ENCODE data around the gene NOTO. TPM values are rescaled to one million over a fixed set of nuclear protein-coding genes. Genes with fewer than 3 reads are reported as not detected.

NOTO gene
- total RNA-seq, 4 donors from 2014 or later, result not detected

DNA sequence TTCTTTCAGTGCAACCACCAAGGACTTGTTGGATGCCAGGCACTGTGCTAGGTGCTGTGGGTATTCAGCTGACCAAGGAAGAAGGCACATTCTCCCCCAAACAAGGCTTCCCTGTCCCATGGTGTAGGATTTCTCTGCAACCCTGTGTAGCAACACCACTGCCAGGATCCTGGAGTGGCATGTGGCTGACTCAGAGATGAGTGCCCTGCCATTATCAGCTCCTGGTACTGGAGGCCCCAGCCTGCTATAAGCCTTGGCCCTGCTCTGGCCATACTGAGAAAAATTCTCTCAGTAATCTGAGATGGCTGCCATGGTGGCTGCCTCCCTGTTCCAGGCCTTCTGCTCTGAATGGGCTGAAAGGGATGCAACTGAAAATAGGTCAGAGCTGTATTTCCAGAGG is 15.9 kb downstream of the NOTO start:
- TF ChIP-seq, protein P1, sequence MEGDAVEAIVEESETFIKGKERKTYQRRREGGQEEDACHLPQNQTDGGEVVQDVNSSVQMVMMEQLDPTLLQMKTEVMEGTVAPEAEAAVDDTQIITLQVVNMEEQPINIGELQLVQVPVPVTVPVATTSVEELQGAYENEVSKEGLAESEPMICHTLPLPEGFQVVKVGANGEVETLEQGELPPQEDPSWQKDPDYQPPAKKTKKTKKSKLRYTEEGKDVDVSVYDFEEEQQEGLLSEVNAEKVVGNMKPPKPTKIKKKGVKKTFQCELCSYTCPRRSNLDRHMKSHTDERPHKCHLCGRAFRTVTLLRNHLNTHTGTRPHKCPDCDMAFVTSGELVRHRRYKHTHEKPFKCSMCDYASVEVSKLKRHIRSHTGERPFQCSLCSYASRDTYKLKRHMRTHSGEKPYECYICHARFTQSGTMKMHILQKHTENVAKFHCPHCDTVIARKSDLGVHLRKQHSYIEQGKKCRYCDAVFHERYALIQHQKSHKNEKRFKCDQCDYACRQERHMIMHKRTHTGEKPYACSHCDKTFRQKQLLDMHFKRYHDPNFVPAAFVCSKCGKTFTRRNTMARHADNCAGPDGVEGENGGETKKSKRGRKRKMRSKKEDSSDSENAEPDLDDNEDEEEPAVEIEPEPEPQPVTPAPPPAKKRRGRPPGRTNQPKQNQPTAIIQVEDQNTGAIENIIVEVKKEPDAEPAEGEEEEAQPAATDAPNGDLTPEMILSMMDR (IDR thresholded peaks at IDR 0.05; ENCODE audit: low read depth), result no peak

DNA sequence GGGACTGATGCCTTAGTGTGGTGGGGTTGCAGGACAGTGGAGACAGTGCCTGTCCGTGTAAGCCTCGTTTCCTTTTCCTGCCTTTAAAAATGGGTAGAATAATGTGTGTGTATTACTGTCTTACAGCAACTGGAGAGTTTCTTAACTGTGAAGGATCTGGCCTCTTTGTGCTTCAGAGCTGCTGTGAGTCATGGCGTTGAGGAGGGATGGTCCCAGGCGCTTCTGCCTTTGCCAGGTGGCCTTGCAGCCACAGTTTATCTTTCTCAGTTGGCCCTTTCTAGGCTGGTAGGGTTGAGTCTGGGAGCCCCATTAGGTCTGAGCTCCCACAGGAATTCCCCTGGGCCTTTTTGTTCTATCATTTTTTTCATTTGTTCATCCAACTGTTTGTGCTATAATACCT is 21.4 kb downstream of the NOTO start:
- TF ChIP-seq, protein P1 (IDR thresholded peaks at IDR 0.05; ENCODE audit: low read depth), result no peak

DNA sequence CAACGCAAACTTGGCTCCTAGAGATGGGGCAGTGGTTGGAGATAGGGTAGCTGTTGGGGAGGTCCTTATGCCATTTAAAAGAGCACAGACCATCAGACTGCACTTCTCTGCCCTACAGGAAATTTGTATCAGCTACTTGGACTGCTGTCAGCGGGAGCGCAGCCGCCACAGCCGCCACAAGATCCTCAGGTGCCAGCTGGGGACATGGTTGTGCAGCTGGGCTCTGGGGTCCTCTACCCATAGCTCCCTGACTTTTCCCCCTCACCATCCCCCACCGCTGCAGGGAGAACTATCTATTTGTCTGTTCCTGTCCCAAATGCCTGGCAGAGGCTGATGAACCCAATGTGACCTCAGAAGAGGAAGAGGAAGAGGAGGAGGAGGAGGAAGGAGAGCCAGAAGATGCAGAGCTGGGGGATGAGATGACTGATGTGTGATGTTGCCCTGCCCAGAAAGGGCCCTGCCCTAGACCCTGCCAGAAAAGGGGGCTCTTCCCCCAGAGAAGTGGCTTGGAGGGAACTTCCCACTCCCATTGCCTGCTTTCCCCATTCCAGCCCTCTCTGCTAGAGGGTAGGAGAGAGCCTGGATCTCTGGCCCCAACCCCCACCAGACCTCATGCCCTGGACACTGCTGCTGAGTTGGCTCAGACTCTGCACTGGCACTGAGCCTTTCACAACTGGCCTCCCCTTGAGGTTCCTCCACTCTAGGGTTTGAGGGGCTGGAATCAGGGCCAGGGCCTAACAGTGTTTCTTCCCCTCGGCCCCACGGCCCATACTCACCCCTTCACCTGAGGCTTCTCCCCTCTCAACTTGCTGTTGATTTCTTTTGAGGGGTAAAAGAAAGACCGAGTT is 23.4 kb downstream of the NOTO start:
- TF ChIP-seq, protein P1 (IDR thresholded peaks at IDR 0.05; ENCODE audit: low read depth), result no peak

DNA sequence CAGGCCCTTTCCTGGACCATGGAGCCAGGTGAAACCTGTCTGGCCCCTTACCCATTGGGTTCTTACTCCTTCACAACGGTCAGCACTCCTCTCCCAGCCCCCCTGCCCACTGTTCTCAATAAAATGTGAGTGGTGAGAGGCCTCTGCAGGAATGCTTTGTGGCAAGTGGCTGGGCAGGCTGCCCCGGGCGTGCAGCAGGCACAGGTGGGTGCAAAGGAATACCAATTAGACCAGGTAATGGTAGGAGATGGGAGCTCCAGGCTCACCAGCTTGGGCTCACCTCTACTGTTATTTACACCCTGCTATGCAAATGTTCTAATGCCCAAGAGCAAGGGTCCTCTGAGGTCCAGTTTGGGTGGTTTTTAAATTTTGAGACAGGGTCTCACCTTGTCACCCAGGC is 24.7 kb downstream of the NOTO start:
- TF ChIP-seq, protein P1 (IDR thresholded peaks at IDR 0.05; ENCODE audit: low read depth), result no peak

DNA sequence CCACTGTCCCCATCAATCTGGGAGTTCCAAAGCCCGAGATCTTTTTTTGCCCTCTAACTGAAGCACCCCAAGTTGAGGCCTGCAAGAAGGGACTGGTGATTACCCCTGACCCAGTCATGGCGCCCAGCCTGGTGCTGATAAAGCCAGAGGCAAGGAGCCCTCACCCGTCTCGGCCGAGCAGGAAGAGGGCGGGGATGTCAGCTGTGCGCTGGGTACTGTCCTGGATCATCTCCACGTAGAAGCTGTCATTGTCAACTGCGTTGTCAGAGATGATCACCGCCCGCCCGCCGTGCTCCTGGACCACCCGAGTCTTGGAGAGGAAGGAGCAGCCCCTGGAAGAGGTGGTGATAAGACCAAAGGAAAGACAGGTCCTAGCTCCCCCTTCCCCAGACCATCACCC is 26.3 kb downstream of the NOTO start:
- TF ChIP-seq, protein P1 (IDR thresholded peaks at IDR 0.05; ENCODE audit: low read depth), result no peak

DNA sequence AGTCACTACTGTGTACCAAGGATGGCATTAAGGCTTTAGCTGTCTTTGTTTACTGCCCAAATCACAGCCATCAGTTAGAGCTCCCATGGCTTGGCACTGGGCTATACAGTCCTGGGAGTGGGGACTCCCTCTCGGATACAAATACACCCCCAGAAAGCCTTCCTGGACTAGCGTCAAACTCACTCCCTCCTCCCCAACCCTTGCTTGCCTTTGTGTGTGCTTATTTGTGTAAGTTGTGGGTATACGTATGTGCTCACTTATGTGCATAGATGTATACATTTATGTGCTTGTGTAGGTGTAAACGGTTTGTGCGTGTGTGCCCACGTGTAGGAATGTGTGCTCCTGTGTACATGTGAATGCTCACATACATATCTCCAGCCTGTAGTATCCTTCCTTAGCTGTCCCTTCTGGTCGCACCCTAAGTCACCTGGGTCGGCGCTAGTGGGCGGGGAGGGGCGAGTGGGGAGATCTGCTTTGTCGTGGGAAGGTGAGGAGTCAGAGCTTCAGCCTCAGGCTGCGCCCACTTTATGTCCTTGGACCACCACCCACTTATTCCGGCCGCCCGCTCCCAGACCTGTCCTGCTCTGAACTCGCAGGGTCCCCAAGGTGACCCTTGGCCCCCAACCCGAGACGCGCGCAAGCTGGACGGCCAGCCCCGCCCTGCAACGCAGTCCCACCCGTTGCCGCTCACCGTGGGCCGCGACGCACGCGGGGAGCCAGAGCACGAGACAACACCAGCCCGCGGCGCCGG is 30.2 kb downstream of the NOTO start:
- TF ChIP-seq, protein P1 (IDR thresholded peaks at IDR 0.05; ENCODE audit: low read depth), result no peak

All from subcutaneous adipose tissue (tissue), 4 donors.